ENCODE measurements around the gene THAP3.

The THAP3 gene

DNA sequence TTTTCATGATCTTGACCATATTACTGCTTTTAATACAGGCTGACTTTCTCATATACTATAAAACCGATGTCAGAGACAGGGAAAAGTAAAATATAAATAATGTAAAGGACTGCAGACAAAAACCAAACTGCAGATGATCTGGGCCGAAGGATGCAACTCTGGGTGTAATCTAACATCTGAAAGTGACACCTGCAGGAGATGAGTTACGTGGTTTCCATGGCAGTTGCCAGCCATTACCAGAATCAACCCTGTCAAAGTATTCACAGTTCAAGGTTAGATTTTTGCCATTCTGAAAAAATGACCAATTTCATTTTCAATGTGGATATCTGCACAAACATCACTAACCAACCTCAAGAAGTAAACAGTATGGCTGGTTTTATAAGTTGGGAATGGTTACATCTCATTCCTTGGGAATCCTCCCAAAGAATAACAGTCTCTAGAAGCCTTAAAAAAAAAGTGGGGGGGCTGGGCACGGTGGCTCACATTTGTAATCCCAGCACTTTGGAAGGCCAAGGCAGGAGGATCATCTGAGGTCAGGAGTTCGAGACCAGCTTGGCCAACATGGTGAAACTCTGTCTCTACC, 49.2 kb downstream of the THAP3 start:
- DNase-seq (ENCODE audit: low spot score) = no peak

DNA sequence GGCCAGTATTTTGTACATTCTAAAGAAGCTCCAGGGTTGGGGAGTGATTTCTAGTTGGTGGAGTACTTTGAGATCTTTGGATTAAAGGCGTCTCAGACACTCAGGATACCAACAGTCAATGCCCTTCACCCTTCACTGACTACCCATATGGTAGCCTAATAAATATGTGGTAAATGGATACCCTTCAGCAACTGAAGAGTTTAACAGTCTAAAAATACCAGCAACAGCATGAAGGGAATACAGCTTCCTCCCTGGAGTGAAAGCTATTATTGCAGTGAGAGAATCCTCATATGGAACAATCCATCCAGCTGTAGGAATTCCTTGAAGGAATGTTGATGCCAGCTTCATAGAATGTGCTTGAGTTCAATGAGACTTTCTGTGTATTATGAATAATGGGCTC, 50.1 kb downstream of the THAP3 start:
- no peak for DNase-seq (ENCODE audit: low spot score)

DNA sequence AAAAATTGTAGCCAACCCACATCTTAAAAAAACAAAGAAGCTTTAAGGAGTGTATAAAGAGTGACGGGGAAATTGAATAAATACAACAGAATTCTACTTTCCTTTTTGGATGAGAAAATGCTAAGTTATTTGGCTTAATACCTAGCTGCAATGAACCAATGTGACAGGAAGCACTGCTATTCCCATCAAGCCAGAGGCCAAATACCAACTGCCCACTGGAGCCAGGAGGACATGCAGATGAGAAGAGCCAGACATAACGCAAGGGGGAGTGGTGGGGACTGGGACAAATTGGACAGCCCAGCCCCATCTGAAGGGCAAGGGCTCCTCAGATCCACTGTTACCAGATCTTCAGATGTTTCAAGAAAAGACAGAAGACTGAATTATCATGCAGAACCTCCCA, 51.3 kb downstream of the THAP3 start:
- DNase-seq (ENCODE audit: low spot score) = no peak
